ENCODE results near the gene KCNMB1. TPM values are rescaled to one million over a fixed set of nuclear protein-coding genes. Genes with fewer than 3 reads are reported as not detected.

The KCNMB1 gene
- total and polyA plus RNA-seq, 2 donors (not counting 3 experiments of a cell fraction or from before 2014, with no cell fraction given) = 0.15 to 0.29 TPM

DNA sequence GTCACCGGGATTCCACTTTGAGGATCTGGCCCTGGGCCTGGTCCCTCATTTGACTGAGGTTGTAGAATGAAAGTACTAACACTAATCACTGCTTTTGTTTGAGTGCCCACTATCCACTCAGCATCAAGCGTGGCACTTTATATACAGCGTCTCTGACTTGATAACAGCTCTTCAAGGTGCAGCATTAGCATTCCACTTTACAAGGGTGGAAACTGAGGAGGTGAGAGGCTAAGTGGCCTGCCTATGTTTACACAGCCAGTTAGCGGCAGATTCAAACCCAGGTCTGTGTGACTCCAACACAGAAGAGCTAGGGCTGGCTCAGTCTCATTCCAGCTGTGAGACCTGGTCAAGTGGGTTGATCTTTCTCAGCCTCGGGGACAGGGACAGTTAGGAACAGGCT, 5.9 kb downstream of the KCNMB1 start:
- Histone ChIP-seq H3K9me1 (replicated peaks; ENCODE audit: control insufficient read depth, extremely low read depth, insufficient read depth, low read length) (no peaks in the 10 kb centered on the region), H3K4me3 (replicated peaks in 1 of 3; ENCODE audit: insufficient read depth in 1 of 3, low read depth in 1 of 3, low read length in 3 of 3) (no peak overlapping the region), H4K20me1 (replicated peaks; ENCODE audit: control insufficient read depth, extremely low read depth, insufficient read depth, low read length) (no peaks in the 10 kb centered on the region), H3K4me1 (ENCODE audit: control insufficient read depth, extremely low read depth, insufficient read depth, low read length) (no peaks in the 10 kb centered on the region), H3K9me3 (replicated peaks; ENCODE audit: control insufficient read depth, insufficient read depth, low read length) (no peaks in the 10 kb centered on the region), H3K36me3 (ENCODE audit: control insufficient read depth in 2 of 2, extremely low read depth in 1 of 2, insufficient read depth in 2 of 2, low read length in 2 of 2) (no peaks in the 10 kb centered on the region), H3K4me2 (ENCODE audit: insufficient read depth, low read length) (no peak overlapping the region), H3K9ac (replicated peaks; ENCODE audit: extremely low read depth, insufficient read depth, low read length) (no peak overlapping the region), H3K27me3 (ENCODE audit: control insufficient read depth in 2 of 2, insufficient read depth in 2 of 2, low read length in 2 of 2) (no peaks in the 10 kb centered on the region), H2AFZ (ENCODE audit: low read depth, low read length) (no peak overlapping the region), H3K27ac (ENCODE audit: insufficient read depth, low read depth, low read length) (no peak overlapping the region), H3K79me2 (ENCODE audit: control insufficient read depth, insufficient read depth, low read length) (no peaks in the 10 kb centered on the region)
- CTCF ChIA-PET = no interaction called here
- dilution Hi-C loops (cut with MboI; ENCODE audit: extremely low pct_ligation_motif_present, low sequenced_read_pairs) (no loop called here), intact Hi-C loops (cut with micrococcal nuclease) (no loop called here)
- DNase-seq (ENCODE audit: low read depth, low spot score) (no peak), FAIRE-seq (no peak)
- BruUV-seq (replicated peaks) = no TSS peak
- TF ChIP-seq GATA2 (IDR thresholded peaks at IDR 0.05; ENCODE audit: insufficient read depth, insufficient read length, low read depth, low read length) = no peak
- TF ChIP-seq, protein P1, sequence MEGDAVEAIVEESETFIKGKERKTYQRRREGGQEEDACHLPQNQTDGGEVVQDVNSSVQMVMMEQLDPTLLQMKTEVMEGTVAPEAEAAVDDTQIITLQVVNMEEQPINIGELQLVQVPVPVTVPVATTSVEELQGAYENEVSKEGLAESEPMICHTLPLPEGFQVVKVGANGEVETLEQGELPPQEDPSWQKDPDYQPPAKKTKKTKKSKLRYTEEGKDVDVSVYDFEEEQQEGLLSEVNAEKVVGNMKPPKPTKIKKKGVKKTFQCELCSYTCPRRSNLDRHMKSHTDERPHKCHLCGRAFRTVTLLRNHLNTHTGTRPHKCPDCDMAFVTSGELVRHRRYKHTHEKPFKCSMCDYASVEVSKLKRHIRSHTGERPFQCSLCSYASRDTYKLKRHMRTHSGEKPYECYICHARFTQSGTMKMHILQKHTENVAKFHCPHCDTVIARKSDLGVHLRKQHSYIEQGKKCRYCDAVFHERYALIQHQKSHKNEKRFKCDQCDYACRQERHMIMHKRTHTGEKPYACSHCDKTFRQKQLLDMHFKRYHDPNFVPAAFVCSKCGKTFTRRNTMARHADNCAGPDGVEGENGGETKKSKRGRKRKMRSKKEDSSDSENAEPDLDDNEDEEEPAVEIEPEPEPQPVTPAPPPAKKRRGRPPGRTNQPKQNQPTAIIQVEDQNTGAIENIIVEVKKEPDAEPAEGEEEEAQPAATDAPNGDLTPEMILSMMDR (IDR thresholded peaks at IDR 0.05; ENCODE audit: extremely low read depth in 1 of 2, insufficient read depth in 1 of 2, low read depth in 1 of 2, low read length in 2 of 2) = no peak
- TF ChIP-seq POLR2A (IDR thresholded peaks at IDR 0.05; ENCODE audit: low read depth, low read length) = no peak
- no peak for TF ChIP-seq MYC (IDR thresholded peaks at IDR 0.05; ENCODE audit: low read depth, low read length)
- TF ChIP-seq MAX (IDR thresholded peaks at IDR 0.05; ENCODE audit: insufficient read depth, insufficient read length) = no peak
- TF ChIP-seq FOS (IDR thresholded peaks at IDR 0.05; ENCODE audit: borderline replicate concordance, insufficient read depth, low read length) = no peak
- TF ChIP-seq JUN (IDR thresholded peaks at IDR 0.05; ENCODE audit: borderline replicate concordance, insufficient read depth, insufficient read length, low read depth) = no peak
- TF ChIP-seq POLR2AphosphoS5 (IDR thresholded peaks at IDR 0.05; ENCODE audit: insufficient read depth, low read depth, low read length) = no peak
- TF ChIP-seq EZH2 (IDR thresholded peaks at IDR 0.05; ENCODE audit: borderline replicate concordance, low read depth, low read length, severe bottlenecking) = no peak
- POLR2A ChIA-PET = no interaction called here

All from endothelial cell of umbilical vein (primary cell).